ENCODE data around the gene TIMP1. TPM values are rescaled to one million over a fixed set of nuclear protein-coding genes. Genes with fewer than 3 reads are reported as not detected.

TIMP1 gene
- total RNA-seq, 1 experiment from 2014 or later: 62.8 TPM

- DNase-seq: no peak
- no peak overlapping the region for H3K27ac ChIP-seq
These were observed 26.0 kb downstream of the TIMP1 start for GRCh38 chrX:47608130-47608810.

GRCh38 chrX:47610511-47610910 lies 28.3 kb downstream of the TIMP1 start:
- no peak for DNase-seq
- H3K9me3 ChIP-seq (replicated peaks): no peaks in the 10 kb centered on the region
- H3K4me1 ChIP-seq: no peaks in the 10 kb centered on the region
- no peaks in the 10 kb centered on the region for H3K36me3 ChIP-seq
- no peak overlapping the region for H3K4me3 ChIP-seq
- H3K27ac ChIP-seq: no peak overlapping the region
- H3K27me3 ChIP-seq: no peaks in the 10 kb centered on the region

More at GRCh38 chrX:47608130-47608810, 26.0 kb downstream of the TIMP1 start:
- Histone ChIP-seq H3K4me1 (no peaks in the 10 kb centered on the region), H3K4me3 (no peak overlapping the region), H3K36me3 (no peaks in the 10 kb centered on the region), H3K27me3 (no peaks in the 10 kb centered on the region), H3K9me3 (replicated peaks) (no peaks in the 10 kb centered on the region)

- no peaks in the 10 kb centered on the region for H3K27me3 ChIP-seq
- H3K36me3 ChIP-seq: no peaks in the 10 kb centered on the region
- H3K4me3 ChIP-seq: no peak overlapping the region
- no peak for DNase-seq
- no peak overlapping the region for H3K27ac ChIP-seq
- no peaks in the 10 kb centered on the region for H3K4me1 ChIP-seq
- no peaks in the 10 kb centered on the region for H3K9me3 ChIP-seq (replicated peaks)
These were observed 29.3 kb downstream of the TIMP1 start for GRCh38 chrX:47611489-47611888.

GRCh38 chrX:47611926-47612325 lies 29.7 kb downstream of the TIMP1 start:
- Histone ChIP-seq H3K4me3 (no peak overlapping the region), H3K4me1 (no peaks in the 10 kb centered on the region), H3K36me3 (no peaks in the 10 kb centered on the region), H3K27me3 (no peaks in the 10 kb centered on the region), H3K9me3 (replicated peaks) (no peaks in the 10 kb centered on the region), H3K27ac (no peak overlapping the region)
- DNase-seq: no peak

- Histone ChIP-seq H3K4me1 (no peaks in the 10 kb centered on the region), H3K27ac (no peak overlapping the region), H3K27me3 (no peaks in the 10 kb centered on the region), H3K36me3 (no peaks in the 10 kb centered on the region), H3K9me3 (replicated peaks) (no peaks in the 10 kb centered on the region), H3K4me3 (no peak overlapping the region)
- no peak for DNase-seq
These were observed 30.2 kb downstream of the TIMP1 start for GRCh38 chrX:47612418-47612817.

- Histone ChIP-seq H3K4me3 (no peak overlapping the region), H3K4me1 (no peaks in the 10 kb centered on the region)
- no peak for DNase-seq
These were observed 30.8 kb downstream of the TIMP1 start for GRCh38 chrX:47613082-47613481.

GRCh38 chrX:47614618-47615017 lies 32.4 kb downstream of the TIMP1 start:
- H3K27me3 ChIP-seq: no peaks in the 10 kb centered on the region
- H3K9me3 ChIP-seq (replicated peaks): no peaks in the 10 kb centered on the region
- H3K4me1 ChIP-seq: no peaks in the 10 kb centered on the region
- no peaks in the 10 kb centered on the region for H3K36me3 ChIP-seq
- H3K4me3 ChIP-seq: no peak overlapping the region
- no peak overlapping the region for H3K27ac ChIP-seq
- no peak for DNase-seq

More at GRCh38 chrX:47613082-47613481, 30.8 kb downstream of the TIMP1 start:
- Histone ChIP-seq H3K27me3 (no peaks in the 10 kb centered on the region), H3K27ac (no peak overlapping the region), H3K9me3 (replicated peaks) (no peaks in the 10 kb centered on the region), H3K36me3 (no peaks in the 10 kb centered on the region)

- no peak overlapping the region for H3K4me3 ChIP-seq
- no peak for DNase-seq
- H3K36me3 ChIP-seq: no peaks in the 10 kb centered on the region
- no peaks in the 10 kb centered on the region for H3K4me1 ChIP-seq
- H3K27ac ChIP-seq: no peak overlapping the region
- H3K27me3 ChIP-seq: no peaks in the 10 kb centered on the region
- no peaks in the 10 kb centered on the region for H3K9me3 ChIP-seq (replicated peaks)
These were observed 36.8 kb downstream of the TIMP1 start for GRCh38 chrX:47618923-47619485.

GRCh38 chrX:47619486-47620302 lies 37.5 kb downstream of the TIMP1 start, which contains the start of gene SYN1:
SYN1 (minus strand) TSS chrX:47619857; CDS start chrX:47619728, 129 bp downstream.
- H3K4me3 ChIP-seq: no peak within 1 kb of the TSS
- no peaks in the 10 kb centered on the region for H3K27me3 ChIP-seq
- H3K9me3 ChIP-seq (replicated peaks): no peaks in the 10 kb centered on the region
- no peaks in the 10 kb centered on the region for H3K4me1 ChIP-seq
- no peak for DNase-seq
- no peaks in the 10 kb centered on the region for H3K36me3 ChIP-seq
- H3K27ac ChIP-seq: no peak within 1 kb of the TSS

GRCh38 chrX:47620303-47620685 lies 38.1 kb downstream of the TIMP1 start:
- DNase-seq: no peak
- Histone ChIP-seq H3K36me3 (no peaks in the 10 kb centered on the region), H3K27ac (no peak overlapping the region), H3K9me3 (replicated peaks) (no peaks in the 10 kb centered on the region), H3K4me3 (no peak overlapping the region), H3K4me1 (no peaks in the 10 kb centered on the region), H3K27me3 (no peaks in the 10 kb centered on the region)

- no peaks in the 10 kb centered on the region for H3K27me3 ChIP-seq
- no peak overlapping the region for H3K4me3 ChIP-seq
- DNase-seq: no peak
- no peaks in the 10 kb centered on the region for H3K9me3 ChIP-seq (replicated peaks)
- H3K27ac ChIP-seq: no peak overlapping the region
- H3K4me1 ChIP-seq: no peaks in the 10 kb centered on the region
- H3K36me3 ChIP-seq: no peaks in the 10 kb centered on the region
These were observed 39.6 kb downstream of the TIMP1 start for GRCh38 chrX:47621851-47622250.

GRCh38 chrX:47623540-47624027 lies 41.3 kb downstream of the TIMP1 start:
- no peaks in the 10 kb centered on the region for H3K36me3 ChIP-seq
- peak overlapping the region; percentile 54 for H3K4me3 ChIP-seq
- peak; percentile 81 to 83 for DNase-seq
- H3K4me1 ChIP-seq: no peaks in the 10 kb centered on the region
- H3K9me3 ChIP-seq (replicated peaks): no peaks in the 10 kb centered on the region
- no peak overlapping the region for H3K27ac ChIP-seq
- H3K27me3 ChIP-seq: no peaks in the 10 kb centered on the region

GRCh38 chrX:47625365-47625764 lies 43.1 kb downstream of the TIMP1 start:
- Histone ChIP-seq H3K27me3 (no peaks in the 10 kb centered on the region), H3K4me3 (no peak overlapping the region), H3K4me1 (no peaks in the 10 kb centered on the region), H3K9me3 (replicated peaks) (no peaks in the 10 kb centered on the region), H3K36me3 (no peaks in the 10 kb centered on the region), H3K27ac (no peak overlapping the region)
- peak in 1 of 2 experiments; percentile 27 for DNase-seq

- no peaks in the 10 kb centered on the region for H3K36me3 ChIP-seq
- no peak for DNase-seq
- H3K9me3 ChIP-seq (replicated peaks): no peaks in the 10 kb centered on the region
- H3K27me3 ChIP-seq: no peaks in the 10 kb centered on the region
- no peak overlapping the region for H3K27ac ChIP-seq
- H3K4me3 ChIP-seq: no peak overlapping the region
- no peaks in the 10 kb centered on the region for H3K4me1 ChIP-seq
These were observed 46.7 kb downstream of the TIMP1 start for GRCh38 chrX:47628982-47629381.

All from SJCRH30 (cell line).